Upper lobe of left lung (tissue), 4 donors: ENCODE measurements around the gene STX8.

Experiments used
- POLR2A ChIP-seq, 4 donors: fragments of 450-650 bp; IDR thresholded peaks; one replicate each; pipeline ENCODE4 v1.5.1; 2016 to 2017; ENCODE audit warnings: antibody characterized with exemption in 4 of 4, mild to moderate bottlenecking in 2 of 4
- POLR2AphosphoS5 ChIP-seq, 2 donors: sonication (generic); formaldehyde crosslinking; IDR thresholded peaks; one replicate each; pipeline ENCODE4 v1.5.1; 2017; ENCODE audit warnings: antibody characterized with exemption in 2 of 2
- TF ChIP-seq, protein P1 (sequence below), 6 experiments: fragments of 450-650 bp in 4 of 6; fragments of 200-600 bp in 2 of 6; sonication (generic) in 2 of 6; IDR thresholded peaks; one replicate each; pipeline ENCODE4 v1.5.1; 2016 to 2019; ENCODE audit warnings: antibody characterized with exemption in 6 of 6

- no peak for TF ChIP-seq POLR2AphosphoS5 (IDR thresholded peaks at IDR 0.05)
- TF ChIP-seq, protein P1, sequence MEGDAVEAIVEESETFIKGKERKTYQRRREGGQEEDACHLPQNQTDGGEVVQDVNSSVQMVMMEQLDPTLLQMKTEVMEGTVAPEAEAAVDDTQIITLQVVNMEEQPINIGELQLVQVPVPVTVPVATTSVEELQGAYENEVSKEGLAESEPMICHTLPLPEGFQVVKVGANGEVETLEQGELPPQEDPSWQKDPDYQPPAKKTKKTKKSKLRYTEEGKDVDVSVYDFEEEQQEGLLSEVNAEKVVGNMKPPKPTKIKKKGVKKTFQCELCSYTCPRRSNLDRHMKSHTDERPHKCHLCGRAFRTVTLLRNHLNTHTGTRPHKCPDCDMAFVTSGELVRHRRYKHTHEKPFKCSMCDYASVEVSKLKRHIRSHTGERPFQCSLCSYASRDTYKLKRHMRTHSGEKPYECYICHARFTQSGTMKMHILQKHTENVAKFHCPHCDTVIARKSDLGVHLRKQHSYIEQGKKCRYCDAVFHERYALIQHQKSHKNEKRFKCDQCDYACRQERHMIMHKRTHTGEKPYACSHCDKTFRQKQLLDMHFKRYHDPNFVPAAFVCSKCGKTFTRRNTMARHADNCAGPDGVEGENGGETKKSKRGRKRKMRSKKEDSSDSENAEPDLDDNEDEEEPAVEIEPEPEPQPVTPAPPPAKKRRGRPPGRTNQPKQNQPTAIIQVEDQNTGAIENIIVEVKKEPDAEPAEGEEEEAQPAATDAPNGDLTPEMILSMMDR (IDR thresholded peaks at IDR 0.05), result no peak
- TF ChIP-seq POLR2A (IDR thresholded peaks at IDR 0.05), result no peak
These were observed 66.3 kb downstream of the STX8 start for GRCh38 chr17:9509236-9509816.
